ENCODE measurements around the gene DDX20.
A peak's percentile ranks its signal among the peaks of the same experiment; 100 is the strongest.

The DDX20 gene

GRCh38 chr1:111755331-111756123, at the start of gene DDX20:
Gene DDX20 (plus strand): TSS chr1:111755901. CDS start chr1:111755925, 24 bp downstream.
- peak; percentile 98 for DNase-seq

- DNase-seq: no peak
Measured at GRCh38 chr1:111706921-111707320, 48.8 kb upstream of the DDX20 start.

- no peak for DNase-seq
Measured at GRCh38 chr1:111707906-111708305, 47.8 kb upstream of the DDX20 start.

GRCh38 chr1:111709986-111710385, 45.7 kb upstream of the DDX20 start:
- no peak for DNase-seq

GRCh38 chr1:111716333-111716732, 39.4 kb upstream of the DDX20 start:
- DNase-seq: no peak

GRCh38 chr1:111717450-111717849, 38.3 kb upstream of the DDX20 start:
- DNase-seq: no peak

GRCh38 chr1:111719135-111719534, 36.6 kb upstream of the DDX20 start:
- DNase-seq: no peak

- no peak for DNase-seq
Measured at GRCh38 chr1:111719674-111720132, 36.0 kb upstream of the DDX20 start.

GRCh38 chr1:111720274-111720976, 35.3 kb upstream of the DDX20 start:
- DNase-seq: no peak

GRCh38 chr1:111720977-111721786, 34.5 kb upstream of the DDX20 start:
- no peak for DNase-seq

GRCh38 chr1:111723091-111723806, 32.5 kb upstream of the DDX20 start:
- DNase-seq: no peak

- no peak for DNase-seq
Measured at GRCh38 chr1:111723871-111724270, 31.8 kb upstream of the DDX20 start.

GRCh38 chr1:111725192-111725591, 30.5 kb upstream of the DDX20 start:
- DNase-seq: no peak

GRCh38 chr1:111727056-111727455, 28.6 kb upstream of the DDX20 start:
- DNase-seq: no peak

- no peak for DNase-seq
Measured at GRCh38 chr1:111729271-111729921, 26.3 kb upstream of the DDX20 start.

GRCh38 chr1:111729946-111730681, 25.6 kb upstream of the DDX20 start:
- DNase-seq: no peak

- DNase-seq: no peak
Measured at GRCh38 chr1:111730706-111731105, 25.0 kb upstream of the DDX20 start.

GRCh38 chr1:111731956-111732355, 23.7 kb upstream of the DDX20 start:
- DNase-seq: no peak

GRCh38 chr1:111732718-111733117, 23.0 kb upstream of the DDX20 start:
- DNase-seq: no peak

- no peak for DNase-seq
Measured at GRCh38 chr1:111733183-111733991, 22.3 kb upstream of the DDX20 start.

- no peak for DNase-seq
Measured at GRCh38 chr1:111733992-111734341, 21.7 kb upstream of the DDX20 start.
